ENCODE measurements around the gene KCNH1. TPM values are rescaled to one million over a fixed set of nuclear protein-coding genes. Genes with fewer than 3 reads are reported as not detected.

The KCNH1 gene
- total RNA-seq, 1 donor from 2014 or later = not detected

GRCh38 chr1:210647406-210648333 lies 486.3 kb downstream of the KCNH1 start:
- H3K9me3 ChIP-seq (replicated peaks) = no peaks in the 10 kb centered on the region
- no peaks in the 10 kb centered on the region for H3K27me3 ChIP-seq (ENCODE audit: low read depth)
- TF ChIP-seq CTCF (IDR thresholded peaks at IDR 0.05; ENCODE audit: borderline replicate concordance) = no peak
- no peak for DNase-seq
- H3K27ac ChIP-seq (replicated peaks) = no peak overlapping the region
- peaks cover 9% of the 10 kb centered on the region for H3K4me1 ChIP-seq
- H3K4me3 ChIP-seq = no peak overlapping the region
- H3K36me3 ChIP-seq = no peaks in the 10 kb centered on the region
- intact Hi-C loops (cut with micrococcal nuclease) = no loop called here

- H3K4me3 ChIP-seq = no peak overlapping the region
- H3K27me3 ChIP-seq (ENCODE audit: low read depth) = no peaks in the 10 kb centered on the region
- no peak for TF ChIP-seq CTCF (IDR thresholded peaks at IDR 0.05; ENCODE audit: borderline replicate concordance)
- intact Hi-C loops (cut with micrococcal nuclease) = no loop called here
- no peaks in the 10 kb centered on the region for H3K9me3 ChIP-seq (replicated peaks)
- no peaks in the 10 kb centered on the region for H3K36me3 ChIP-seq
- DNase-seq = no peak
- peaks cover 9% of the 10 kb centered on the region for H3K4me1 ChIP-seq
- no peak overlapping the region for H3K27ac ChIP-seq (replicated peaks)
These were observed 487.7 kb downstream of the KCNH1 start for GRCh38 chr1:210646258-210646616.

GRCh38 chr1:210645582-210646257 lies 488.2 kb downstream of the KCNH1 start:
- no peak for TF ChIP-seq CTCF (IDR thresholded peaks at IDR 0.05; ENCODE audit: borderline replicate concordance)
- H3K27me3 ChIP-seq (ENCODE audit: low read depth) = no peaks in the 10 kb centered on the region
- no peaks in the 10 kb centered on the region for H3K9me3 ChIP-seq (replicated peaks)
- intact Hi-C loops (cut with micrococcal nuclease) = no loop called here
- no peak for DNase-seq
- H3K4me3 ChIP-seq = no peak overlapping the region
- no peak overlapping the region for H3K27ac ChIP-seq (replicated peaks)
- H3K36me3 ChIP-seq = no peaks in the 10 kb centered on the region
- H3K4me1 ChIP-seq = peaks cover 9% of the 10 kb centered on the region

- Histone ChIP-seq H3K4me1 (peaks cover 9% of the 10 kb centered on the region), H3K4me3 (no peak overlapping the region), H3K27me3 (ENCODE audit: low read depth) (no peaks in the 10 kb centered on the region), H3K9me3 (replicated peaks) (no peaks in the 10 kb centered on the region), H3K27ac (replicated peaks) (no peak overlapping the region), H3K36me3 (no peaks in the 10 kb centered on the region)
- DNase-seq = no peak
- no peak for TF ChIP-seq CTCF (IDR thresholded peaks at IDR 0.05; ENCODE audit: borderline replicate concordance)
- intact Hi-C loops (cut with micrococcal nuclease) = no loop called here
These were observed 492.4 kb downstream of the KCNH1 start for GRCh38 chr1:210641582-210641981.

- no peak for TF ChIP-seq CTCF (IDR thresholded peaks at IDR 0.05; ENCODE audit: borderline replicate concordance)
- intact Hi-C loops (cut with micrococcal nuclease) = no loop called here
- no peaks in the 10 kb centered on the region for H3K27me3 ChIP-seq (ENCODE audit: low read depth)
- no peaks in the 10 kb centered on the region for H3K9me3 ChIP-seq (replicated peaks)
- no peak overlapping the region for H3K27ac ChIP-seq (replicated peaks)
- DNase-seq = no peak
- H3K36me3 ChIP-seq = no peaks in the 10 kb centered on the region
- no peak overlapping the region for H3K4me3 ChIP-seq
- peaks cover 25% of the 10 kb centered on the region for H3K4me1 ChIP-seq
These were observed 498.8 kb downstream of the KCNH1 start for GRCh38 chr1:210635108-210635507.

Data from left ventricle myocardium inferior (tissue), 1 donor.